Stimulated activated CD8-positive, alpha-beta memory T cell treated with anti-CD3 and anti-CD28 coated beads, Interleukin-4, amount 100 ng/mL, for 48 hours (primary cell): ENCODE data around the gene PAPSS1.

Experiments
- DNase-seq: peaks from one replicate; pipeline ENCODE4 v3.0.0-alpha.2; 2020

PAPSS1 gene

GRCh38 chr4:107619731-107620130 is 100.3 kb downstream of the PAPSS1 start:
- no peak for DNase-seq

- no peak for DNase-seq
Observed at GRCh38 chr4:107619066-107619465, 101.0 kb downstream of the PAPSS1 start.

- DNase-seq: no peak
Observed at GRCh38 chr4:107618656-107619055, 101.4 kb downstream of the PAPSS1 start.

- DNase-seq: no peak
Observed at GRCh38 chr4:107616838-107617389, 103.1 kb downstream of the PAPSS1 start.

- DNase-seq: no peak
Observed at GRCh38 chr4:107615809-107616208, 104.2 kb downstream of the PAPSS1 start.

GRCh38 chr4:107603430-107603829 is 116.6 kb downstream of the PAPSS1 start:
- no peak for DNase-seq

- DNase-seq: no peak
Observed at GRCh38 chr4:107600983-107601382, 119.1 kb downstream of the PAPSS1 start.

- no peak for DNase-seq
Observed at GRCh38 chr4:107600436-107600835, 119.6 kb downstream of the PAPSS1 start.

GRCh38 chr4:107599841-107600240 is 120.2 kb downstream of the PAPSS1 start:
- DNase-seq: no peak

GRCh38 chr4:107593230-107593629 is 126.8 kb downstream of the PAPSS1 start:
- DNase-seq: no peak

GRCh38 chr4:107592519-107592918 is 127.5 kb downstream of the PAPSS1 start:
- no peak for DNase-seq

- no peak for DNase-seq
Observed at GRCh38 chr4:107589269-107589668, 130.8 kb downstream of the PAPSS1 start.

- DNase-seq: no peak
Observed at GRCh38 chr4:107586371-107586770, 133.7 kb downstream of the PAPSS1 start.

GRCh38 chr4:107579099-107579498 is 140.9 kb downstream of the PAPSS1 start:
- DNase-seq: no peak

GRCh38 chr4:107578321-107578720 is 141.7 kb downstream of the PAPSS1 start:
- DNase-seq: no peak

- DNase-seq: no peak
Observed at GRCh38 chr4:107577743-107578142, 142.3 kb downstream of the PAPSS1 start.

GRCh38 chr4:107575243-107575642 is 144.8 kb downstream of the PAPSS1 start:
- no peak for DNase-seq

- DNase-seq: no peak
Observed at GRCh38 chr4:107572281-107572680, 147.8 kb downstream of the PAPSS1 start.

GRCh38 chr4:107570952-107571351 is 149.1 kb downstream of the PAPSS1 start:
- no peak for DNase-seq

GRCh38 chr4:107564326-107564725 is 155.7 kb downstream of the PAPSS1 start:
- DNase-seq: no peak
